Placental epithelial cell (primary cell): Measurements from ENCODE around the gene NNT. TPM values are rescaled to one million over a fixed set of nuclear protein-coding genes. Genes with fewer than 3 reads are reported as not detected.

Experiments used
- total RNA-seq: library from RNA; depleted of rRNA; stranded (reverse); fragments of >200 nt; gene quantifications from 2 replicates; pipeline ENCODE4 v1.2.3, GENCODE V29; 2012

The NNT gene
- total RNA-seq: 67.6 and 78.9 TPM in 2 replicates

GRCh38 chr5:43602461-43603343 is at the start of gene NNT:
NNT (plus strand) TSS chr5:43603180; CDS start chr5:43609196, 6,016 bp downstream.

GRCh38 chr5:43556857-43557542 is 46.0 kb upstream of the NNT start, which contains the start of gene PAIP1:
PAIP1 (minus strand) TSS chr5:43557077; CDS start chr5:43556846, 231 bp downstream.

Other genes starting within 250 kb of the NNT start
- gene CCL28, start 190.8 kb upstream of the NNT start, total RNA-seq: 2.0 and 2.2 TPM in 2 replicates
- gene TMEM267, start 119.3 kb upstream of the NNT start, total RNA-seq: 6.3 and 10.1 TPM in 2 replicates
- 1.4 and 3.5 TPM in 2 replicates for gene C5orf34, start 88.0 kb upstream of the NNT start, total RNA-seq
- gene PAIP1, start 46.1 kb upstream of the NNT start, total RNA-seq: 63.6 and 110 TPM in 2 replicates